GM12801 (cell line): Measurements from ENCODE around the gene ICAM2.

Experiments
- CTCF ChIP-seq: IDR thresholded peaks from one replicate; pipeline ENCODE4 v1.5.1; 2011; ENCODE audit warnings: control low read depth; ENCODE audit not compliant: insufficient read length; ENCODE audit errors: extremely low read depth

Gene ICAM2

DNA sequence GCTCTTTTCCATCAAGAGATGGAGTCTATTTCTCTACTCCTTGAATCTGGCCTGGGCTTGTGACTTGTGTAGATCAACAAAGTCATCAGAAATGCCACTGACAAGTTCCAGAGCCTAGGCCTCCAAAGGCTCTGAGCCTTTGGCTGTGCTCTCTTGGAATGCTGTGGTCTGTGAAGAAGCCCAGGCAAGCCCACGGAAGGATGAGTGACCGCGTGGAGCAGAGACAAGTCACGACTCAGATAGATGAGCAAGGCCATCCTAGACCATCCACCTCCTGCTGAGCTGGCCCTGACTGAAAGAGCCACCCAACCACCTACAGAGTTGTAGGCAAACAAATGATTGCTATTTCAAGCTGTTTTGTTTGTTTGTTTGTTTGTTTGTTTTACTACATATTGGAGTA is 11.6 kb upstream of the ICAM2 start:
- no peak for TF ChIP-seq CTCF

GRCh38 chr17:64028874-64029464 is 8.5 kb upstream of the ICAM2 start:
- TF ChIP-seq CTCF: no peak

GRCh38 chr17:64025732-64026294 is 5.4 kb upstream of the ICAM2 start:
- peak; percentile 92 for TF ChIP-seq CTCF

GRCh38 chr17:64024781-64025731 is 4.6 kb upstream of the ICAM2 start:
- no peak for TF ChIP-seq CTCF

GRCh38 chr17:64024215-64024654 is 3.8 kb upstream of the ICAM2 start:
- no peak for TF ChIP-seq CTCF

GRCh38 chr17:64022611-64023063 is 2.2 kb upstream of the ICAM2 start:
- no peak for TF ChIP-seq CTCF

- no peak for TF ChIP-seq CTCF
Measured at GRCh38 chr17:64017381-64017980, 3.0 kb downstream of the ICAM2 start.
